ENCODE results near the gene TSPOAP1. TPM values are rescaled to one million over a fixed set of nuclear protein-coding genes. Genes with fewer than 3 reads are reported as not detected.

The TSPOAP1 gene
- total RNA-seq, 1 experiment from 2014 or later: 10.9 TPM

GRCh38 chr17:58315750-58316149 lies 12.8 kb downstream of the TSPOAP1 start (continued):
- TF ChIP-seq ARID4B (CRISPR knock-in tag; IDR thresholded peaks at IDR 0.05; ENCODE audit: borderline replicate concordance) (no peak), AFF4 (CRISPR knock-in tag; IDR thresholded peaks at IDR 0.05; ENCODE audit: borderline replicate concordance) (no peak), KAT7 (CRISPR knock-in tag; IDR thresholded peaks at IDR 0.05; ENCODE audit: borderline replicate concordance) (no peak), MYBL2 (CRISPR knock-in tag; IDR thresholded peaks at IDR 0.05) (no peak)

- peaks cover 7% of the 10 kb centered on the region; the same call in 1 of the 2 replicates for H3K27me3 Mint-ChIP-seq (ENCODE audit: low read depth)
- TF ChIP-seq ZNF396 (CRISPR knock-in tag; IDR thresholded peaks at IDR 0.05; ENCODE audit: borderline replicate concordance) (no peak), ZNF281 (CRISPR knock-in tag; IDR thresholded peaks at IDR 0.05) (no peak), ZNF138 (CRISPR knock-in tag; conservative IDR thresholded peaks at IDR 0.05) (no peak), TCF7 (CRISPR knock-in tag; IDR thresholded peaks at IDR 0.05; ENCODE audit: low read depth) (no peak)
- no peak for DNase-seq (ENCODE audit: low spot score)
- H3K27ac Mint-ChIP-seq: no peak overlapping the region
- H3K4me1 Mint-ChIP-seq: peaks cover 5% of the 10 kb centered on the region
- ChIA-PET CTCF (interaction anchor here (0.6 to 8.3 kb wide), 6 partner anchors 9 to 153 kb away, joined by 3 to 97 read pairs (median 56); partner anchors contain the start of genes RNF43 and SUPT4H1), POLR2A (no interaction called here)
- no peak for ATAC-seq
- no peaks in the 10 kb centered on the region for H3K36me3 Mint-ChIP-seq
- H3K4me3 Mint-ChIP-seq: no peak overlapping the region
- H3K9me3 Mint-ChIP-seq: no peaks in the 10 kb centered on the region
Observed at GRCh38 chr17:58315281-58315711, 13.3 kb downstream of the TSPOAP1 start.

GRCh38 chr17:58314706-58315015 lies 13.9 kb downstream of the TSPOAP1 start:
- DNase-seq (ENCODE audit: low spot score): no peak
- Mint-ChIP-seq H3K4me3 (no peak overlapping the region), H3K27me3 (ENCODE audit: low read depth) (peaks cover 2% of the 10 kb centered on the region; the same call in 1 of the 2 replicates), H3K4me1 (peaks cover 5% of the 10 kb centered on the region), H3K9me3 (no peaks in the 10 kb centered on the region), H3K36me3 (no peaks in the 10 kb centered on the region), H3K27ac (no peak overlapping the region)
- no peak for TF ChIP-seq JAZF1 (CRISPR knock-in tag; IDR thresholded peaks at IDR 0.05)
- TF ChIP-seq ZNF671 (CRISPR knock-in tag; IDR thresholded peaks at IDR 0.05): no peak
- TF ChIP-seq ZSCAN18 (CRISPR knock-in tag; IDR thresholded peaks at IDR 0.05): no peak
- no peak for TF ChIP-seq ETV6 (CRISPR knock-in tag; IDR thresholded peaks at IDR 0.05)
- no peak for TF ChIP-seq ZNF416 (CRISPR knock-in tag; IDR thresholded peaks at IDR 0.05)
- ATAC-seq: no peak
- ChIA-PET CTCF (interaction anchor here (0.6 to 8.3 kb wide), 6 partner anchors 8 to 154 kb away, joined by 3 to 97 read pairs (median 31); partner anchors contain the start of gene RNF43), POLR2A (no interaction called here)

Data from WTC11 (cell line).